A673 (cell line): ENCODE data around the gene SMIM44.
"Not testable (repeated sequence)": the region's sequence is repeated elsewhere in the genome, so short reads cannot be mapped to it uniquely, and the experiment has no call there.

ENCODE experiments used
- CTCF ChIP-seq: fragments of 300-800, 200-600 bp; sonication (generic); conservative IDR thresholded peaks from 2 replicates; pipeline ENCODE4 v1.5.1; 2017; ENCODE audit warnings: low read depth, mild to moderate bottlenecking, antibody characterized with exemption, low read length, moderate library complexity, mixed read lengths
- EZH2 ChIP-seq: fragments of 200-600 bp; sonication (generic); IDR thresholded peaks from 2 replicates; pipeline ENCODE4 v1.6.1; 2017; ENCODE audit warnings: borderline replicate concordance, low read depth, mild to moderate bottlenecking, mixed read lengths, antibody characterized with exemption, low read length; ENCODE audit not compliant: poor library complexity, severe bottlenecking

GRCh38 chr19:3529299-3529698, 46.1 kb upstream of the SMIM44 start:
- not testable (repeated sequence) for TF ChIP-seq CTCF, EZH2
